AG04450 (cell line): Measurements from ENCODE around the gene HSF4. TPM values are rescaled to one million over a fixed set of nuclear protein-coding genes. Genes with fewer than 3 reads are reported as not detected.

Experiments
- CTCF ChIA-PET: fragments of 300-600, 350-600 bp; formaldehyde crosslinking; extraction: SDS; loops from one replicate; lab custom pipeline; 2022; ENCODE audit warnings: antibody characterized with exemption, inconsistent platforms; lab: Charles Lee
- POLR2A ChIA-PET: fragments of 350-600 bp; formaldehyde crosslinking; extraction: SDS; loops from one replicate; lab custom pipeline; 2021; ENCODE audit warnings: antibody characterized with exemption, inconsistent platforms; lab: Yijun Ruan, JAX
- DNase-seq: peaks from one replicate; pipeline ENCODE4 v3.0.0-alpha.2; 2011; ENCODE audit warnings: low read depth, low spot score
- H3K27ac ChIP-seq: one replicate; pipeline ENCODE4 v1.5.1; 2012; ENCODE audit warnings: low read depth, low read length, control low read depth
- H3K27me3 ChIP-seq: one replicate; pipeline ENCODE4 v1.6.0; 2012; ENCODE audit warnings: low read length; ENCODE audit not compliant: control insufficient read depth, insufficient read depth
- H3K4me3 ChIP-seq: 2 replicates; pipeline ENCODE4 v1.5.1; 2011; ENCODE audit warnings: mild to moderate bottlenecking, low read depth, low read length, control low read depth
- H3K9me3 ChIP-seq: 2 replicates; pipeline ENCODE4 v1.5.1; 2012; ENCODE audit warnings: low read length; ENCODE audit not compliant: control insufficient read depth, insufficient read depth
- CTCF ChIP-seq: IDR thresholded peaks from 2 replicates; pipeline ENCODE4 v1.5.1; 2011; ENCODE audit warnings: low read depth, low read length, control low read depth, inconsistent platforms
- polyA plus RNA-seq: library from polyadenylated mRNA; depleted of rRNA; stranded (reverse); fragments of >200 nt; gene quantifications from 2 replicates; pipeline ENCODE4 v1.2.3, GENCODE V29; 2011; rRNA removed
- small RNA-seq: library from RNA; depleted of rRNA; stranded (forward); fragments of <200 nt; gene quantifications from one replicate; pipeline ENCODE3, GENCODE V24; 2012; ENCODE audit warnings: low read depth; ENCODE audit not compliant: insufficient read length

The HSF4 gene
- polyA plus RNA-seq, 1 experiment: 0.82 TPM

- ChIA-PET POLR2A (interaction anchor here (0.5 to 0.7 kb wide), 2 partner anchors 10 to 27 kb away, joined by 3 read pairs; no protein-coding TSS in a partner anchor), CTCF (interaction anchor here (1.2 kb wide), 1 partner anchor 31 kb away, joined by 3 read pairs; no protein-coding TSS in a partner anchor)
- Histone ChIP-seq H3K27me3 (no peaks in the 10 kb centered on the region), H3K27ac (no peak overlapping the region), H3K4me3 (no peak overlapping the region), H3K9me3 (no peaks in the 10 kb centered on the region)
- TF ChIP-seq CTCF: no peak
- no peak for DNase-seq
Observed at GRCh38 chr16:67216612-67217490, 52.3 kb downstream of the HSF4 start.

Small RNAs within 50 kb of the gene (small RNA-seq; reads per million reads assigned to genes)
- 5.6 reads per million, percentile 54 among the genes with 10 or more reads in this experiment for gene MIR328

Other genes starting within 250 kb of the HSF4 start
- not detected in 2 replicates for gene CDH16, start 245.9 kb upstream of the HSF4 start, polyA plus RNA-seq
- gene RRAD, start 239.2 kb upstream of the HSF4 start, polyA plus RNA-seq: 1.9 and 2.7 TPM in 2 replicates
- gene CIAO2B, start 230.3 kb upstream of the HSF4 start, polyA plus RNA-seq: 131 and 166 TPM in 2 replicates
- 20.7 and 24.9 TPM in 2 replicates for gene CES2, start 229.2 kb upstream of the HSF4 start, polyA plus RNA-seq
- 0.06 and 0.12 TPM in 2 replicates for gene CES3, start 203.5 kb upstream of the HSF4 start, polyA plus RNA-seq
- 2.8 and 3.3 TPM in 2 replicates for gene CES4A, start 176.2 kb upstream of the HSF4 start, polyA plus RNA-seq
- gene CBFB, start 135.6 kb upstream of the HSF4 start, polyA plus RNA-seq: 35.9 and 46.1 TPM in 2 replicates
- 24.6 and 26.1 TPM in 2 replicates for gene PHAF1, start 54.8 kb upstream of the HSF4 start, polyA plus RNA-seq
- gene B3GNT9, start 13.7 kb upstream of the HSF4 start, polyA plus RNA-seq: 18.6 and 25.6 TPM in 2 replicates
- 9.4 and 10.9 TPM in 2 replicates for gene TRADD, start 4.8 kb upstream of the HSF4 start, polyA plus RNA-seq
- 2.7 and 3.2 TPM in 2 replicates for gene FBXL8, start 4.8 kb upstream of the HSF4 start, polyA plus RNA-seq
- gene NOL3, start 5.8 kb downstream of the HSF4 start, polyA plus RNA-seq: 8.2 and 10.7 TPM in 2 replicates
- gene MATCAP1, start 19.2 kb downstream of the HSF4 start, polyA plus RNA-seq: 13.9 and 18.1 TPM in 2 replicates
- gene EXOC3L1, start 25.4 kb downstream of the HSF4 start, polyA plus RNA-seq: not detected in 2 replicates
- gene E2F4, start 27.4 kb downstream of the HSF4 start, polyA plus RNA-seq: 50.0 and 57.9 TPM in 2 replicates
- gene ELMO3, start 34.4 kb downstream of the HSF4 start, polyA plus RNA-seq: 0.57 and 0.74 TPM in 2 replicates
- gene TMEM208, start 62.4 kb downstream of the HSF4 start, polyA plus RNA-seq: 38.5 and 46.8 TPM in 2 replicates
- gene FHOD1, start 82.7 kb downstream of the HSF4 start, polyA plus RNA-seq: 21.2 and 25.4 TPM in 2 replicates
- 2.4 and 3.1 TPM in 2 replicates for gene SLC9A5, start 84.2 kb downstream of the HSF4 start, polyA plus RNA-seq
- gene PLEKHG4, start 114.8 kb downstream of the HSF4 start, polyA plus RNA-seq: 17.2 and 23.3 TPM in 2 replicates
- gene KCTD19, start 162.0 kb downstream of the HSF4 start, polyA plus RNA-seq: 0.21 and 0.25 TPM in 2 replicates
- gene LRRC36, start 162.1 kb downstream of the HSF4 start, polyA plus RNA-seq: 0.21 and 0.41 TPM in 2 replicates
- gene TPPP3, start 228.8 kb downstream of the HSF4 start, polyA plus RNA-seq: 1.5 TPM in 2 replicates